Measurements from ENCODE around the gene ANKRD28.

- no peak for TF ChIP-seq USF2 (IDR thresholded peaks at IDR 0.05; ENCODE audit: low read length)
- TF ChIP-seq POLR2A (IDR thresholded peaks at IDR 0.05; ENCODE audit: control extremely low read depth in 1 of 2, low read depth in 2 of 2, low read length in 2 of 2) = no peak
- no peak for TF ChIP-seq EP300 (IDR thresholded peaks at IDR 0.05; ENCODE audit: borderline replicate concordance in 1 of 2, low read depth in 2 of 2, low read length in 2 of 2)
- TF ChIP-seq CHD1 (IDR thresholded peaks at IDR 0.05; ENCODE audit: low read depth, low read length) = no peak
- no peak for TF ChIP-seq RFX5 (IDR thresholded peaks at IDR 0.05; ENCODE audit: borderline replicate concordance, low read depth, low read length)
- no peak for TF ChIP-seq CTCF (IDR thresholded peaks at IDR 0.05; ENCODE audit: control extremely low read depth in 1 of 3, insufficient read depth in 1 of 3, low read depth in 1 of 3, low read length in 3 of 3)
- no peak for TF ChIP-seq CBX8 (IDR thresholded peaks at IDR 0.05; ENCODE audit: borderline replicate concordance, low read depth, low read length)
Observed at GRCh38 chr3:15628967-15629366, 168.8 kb downstream of the ANKRD28 start.
